HepG2 (cell line): Measurements from ENCODE around the gene SMAP2. TPM values are rescaled to one million over a fixed set of nuclear protein-coding genes. Genes with fewer than 3 reads are reported as not detected.
A peak's percentile ranks its signal among the peaks of the same experiment; 100 is the strongest.

ENCODE experiments used
- ATF7 ChIP-seq, 2 experiments: fragments of 450-650 bp in 1 of 2; sonication (generic) in 1 of 2; formaldehyde crosslinking in 1 of 2; IDR thresholded peaks; 2 replicates each; pipeline versions ENCODE4 v1.4.0 to v1.6.1; 2016 to 2020; ENCODE audit warnings: antibody characterized with exemption in 1 of 2, mild to moderate bottlenecking in 1 of 2, missing genetic modification reagents in 1 of 2
- CHD4 ChIP-seq: fragments of 200-600 bp; sonication (generic); IDR thresholded peaks from 2 replicates; pipeline ENCODE4 v1.7.0; 2017; ENCODE audit warnings: mild to moderate bottlenecking, low read length, borderline replicate concordance
- ETV5 ChIP-seq: IDR thresholded peaks from 2 replicates; pipeline ENCODE4 v1.6.1; 2018; ENCODE audit warnings: missing biosample characterization, missing genetic modification reagents, inconsistent platforms, borderline replicate concordance
- GZF1 ChIP-seq: sonication (generic); formaldehyde crosslinking; IDR thresholded peaks from 2 replicates; pipeline ENCODE4 v1.5.1; 2020; ENCODE audit warnings: mild to moderate bottlenecking, missing genetic modification reagents
- HIVEP1 ChIP-seq: sonication (generic); formaldehyde crosslinking; IDR thresholded peaks from 2 replicates; pipeline ENCODE4 v1.4.0; 2020; ENCODE audit warnings: mild to moderate bottlenecking, missing genetic modification reagents
- HNF4A ChIP-seq: sonication (generic); formaldehyde crosslinking; IDR thresholded peaks from 2 replicates; pipeline ENCODE4 v1.4.0; 2020; ENCODE audit warnings: missing genetic modification reagents
- KAT8 ChIP-seq: IDR thresholded peaks from 2 replicates; pipeline ENCODE4 v1.6.1; 2016; ENCODE audit warnings: missing genetic modification reagents, missing compliant biosample characterization
- KMT2B ChIP-seq: IDR thresholded peaks from 2 replicates; pipeline ENCODE4 v1.6.1; 2016; ENCODE audit warnings: missing genetic modification reagents, missing compliant biosample characterization
- MATR3 ChIP-seq: sonication (generic); formaldehyde crosslinking; IDR thresholded peaks from 2 replicates; pipeline ENCODE4 v1.4.0; 2020; ENCODE audit warnings: missing genetic modification reagents
- PAX8 ChIP-seq: sonication (generic); formaldehyde crosslinking; IDR thresholded peaks from 2 replicates; pipeline ENCODE4 v1.8.0; 2022; ENCODE audit warnings: mild to moderate bottlenecking, missing genetic modification reagents, borderline replicate concordance
- RAD51 ChIP-seq: fragments of 450-650 bp; IDR thresholded peaks from 2 replicates; pipeline ENCODE4 v1.6.1; 2016; ENCODE audit warnings: borderline replicate concordance
- TERF1 ChIP-seq: sonication (generic); formaldehyde crosslinking; IDR thresholded peaks from 2 replicates; pipeline ENCODE4 v1.8.0; 2022; ENCODE audit warnings: mild to moderate bottlenecking, missing genetic modification reagents, moderate library complexity
- XBP1 ChIP-seq: sonication (generic); formaldehyde crosslinking; IDR thresholded peaks from 2 replicates; pipeline ENCODE4 v1.5.0; 2020; ENCODE audit warnings: missing genetic modification reagents
- ZEB1 ChIP-seq: IDR thresholded peaks from 2 replicates; pipeline ENCODE4 v1.6.1; 2012; ENCODE audit warnings: mild to moderate bottlenecking, low read depth, inconsistent platforms; ENCODE audit not compliant: insufficient replicate concordance
- ZNF331 ChIP-seq: sonication (generic); formaldehyde crosslinking; IDR thresholded peaks from 2 replicates; pipeline ENCODE4 v1.4.0; 2020; ENCODE audit warnings: missing genetic modification reagents
- ZNF552 ChIP-seq: sonication (generic); formaldehyde crosslinking; IDR thresholded peaks from 2 replicates; pipeline ENCODE4 v1.9.0; 2022; ENCODE audit warnings: missing genetic modification reagents, mild to moderate bottlenecking, borderline replicate concordance
- ZNF749 ChIP-seq: sonication (generic); formaldehyde crosslinking; IDR thresholded peaks from 2 replicates; pipeline ENCODE4 v1.8.0; 2022; ENCODE audit warnings: mild to moderate bottlenecking, missing genetic modification reagents, moderate library complexity, borderline replicate concordance
- ZNF841 ChIP-seq: sonication (generic); formaldehyde crosslinking; IDR thresholded peaks from 2 replicates; pipeline ENCODE4 v1.8.1; 2023; ENCODE audit warnings: missing genetic modification reagents, borderline replicate concordance
- polyA plus RNA-seq, 8 experiments: library from polyadenylated mRNA; depleted of rRNA in 3 of 8; stranded (reverse) in 7 of 8; unstranded in 1 of 8; fragments of >200 nt; fragmentation: Illumina TruSeq in 4 of 8; extraction: Trizol in 4 of 8; gene quantifications; 2 replicates each; pipeline versions ENCODE4 v1.2.1 to v1.2.3, GENCODE V29; 2011 to 2016; ENCODE audit warnings: low read depth in 4 of 8, missing spikeins in 1 of 8, mixed read lengths in 1 of 8; ENCODE audit not compliant: insufficient read depth in 1 of 8
- total RNA-seq, 5 experiments: library from RNA; depleted of rRNA; stranded (reverse); fragments of >200 nt; fragmentation: Illumina TruSeq; extraction: Trizol; gene quantifications; 2 replicates each; pipeline ENCODE4 v1.2.3, GENCODE V29; 2016; ENCODE audit warnings: low read depth in 1 of 5
- TF ChIP-seq, protein P1 (sequence below): sonication (generic); formaldehyde crosslinking; IDR thresholded peaks from 2 replicates; pipeline ENCODE4 v1.8.1; 2023; ENCODE audit warnings: mild to moderate bottlenecking, moderate library complexity, missing genetic modification reagents
- TF ChIP-seq, protein P2 (sequence below): sonication (generic); formaldehyde crosslinking; IDR thresholded peaks from 2 replicates; pipeline ENCODE4 v1.9.0; 2022; ENCODE audit warnings: missing genetic modification reagents, mild to moderate bottlenecking, borderline replicate concordance
- TF ChIP-seq, protein P3 (sequence below): IDR thresholded peaks from 2 replicates; pipeline ENCODE4 v1.6.1; 2016; ENCODE audit warnings: low read depth, borderline replicate concordance
- TF ChIP-seq, protein P4 (sequence below), 2 experiments: sonication (generic) in 1 of 2; formaldehyde crosslinking in 1 of 2; IDR thresholded peaks; 2 replicates each; pipeline versions ENCODE4 v1.4.0 to v1.6.1; 2018 to 2020; ENCODE audit warnings: missing genetic modification reagents in 2 of 2, borderline replicate concordance in 1 of 2, low read depth in 1 of 2, mild to moderate bottlenecking in 1 of 2, missing biosample characterization in 1 of 2

Gene SMAP2
- total and polyA plus RNA-seq, 2 of the 13 experiments (the other 11 are each of a cell fraction or from before 2014, with no cell fraction given): 19.0 to 22.3 TPM

DNA sequence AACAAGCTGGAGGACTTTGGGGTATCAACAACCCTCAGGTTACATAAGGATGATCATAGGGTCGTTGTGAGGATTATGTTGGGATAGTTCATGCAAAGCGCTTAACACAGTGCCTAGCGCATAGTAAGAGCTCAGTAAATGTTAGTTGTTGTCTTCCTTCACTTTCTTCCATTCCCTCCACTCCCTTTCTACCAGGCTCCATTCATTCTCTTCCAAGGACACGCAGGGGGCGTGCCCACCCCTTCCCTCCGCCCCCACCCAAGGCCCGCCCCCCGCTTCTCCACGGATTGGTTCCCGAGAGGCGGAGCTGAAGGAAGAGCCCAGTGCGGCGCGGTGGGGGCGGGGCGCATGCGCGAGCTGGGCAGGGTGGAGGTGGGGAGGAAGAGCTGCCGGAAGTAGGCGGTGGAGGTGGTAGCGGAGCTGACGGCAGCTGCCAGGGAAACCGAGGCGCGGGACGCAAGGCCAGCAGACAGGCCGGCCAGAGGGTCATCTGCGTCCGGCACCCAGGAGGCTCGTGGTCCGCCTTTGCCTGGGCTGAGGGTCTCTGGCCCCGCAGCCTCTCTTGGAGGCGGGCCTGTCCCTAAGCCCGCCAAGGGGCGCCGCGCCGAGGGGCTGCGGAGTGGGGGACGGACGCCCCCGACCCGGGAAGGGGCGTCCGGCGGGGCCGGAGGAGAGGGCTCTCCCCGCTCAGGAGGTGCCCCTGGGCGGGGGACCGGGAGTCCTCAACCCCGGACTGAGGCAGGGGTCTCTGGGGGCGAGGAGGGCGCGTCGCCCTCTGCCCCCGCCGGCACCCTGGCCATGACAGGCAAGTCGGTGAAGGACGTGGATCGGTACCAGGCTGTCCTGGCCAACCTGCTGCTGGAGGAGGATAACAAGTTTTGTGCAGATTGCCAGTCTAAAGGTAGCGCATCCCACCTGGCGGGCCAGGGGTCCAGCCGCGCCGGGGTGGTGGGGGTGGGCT lies at the start of gene SMAP2 (continued):
- no peak for TF ChIP-seq MATR3
- no peak for TF ChIP-seq ATF7 (IDR thresholded peaks at IDR 0.05)
- TF ChIP-seq ATF7 (CRISPR knock-in tag; IDR thresholded peaks at IDR 0.05): no peak
- no peak for TF ChIP-seq ZEB1
- no peak for TF ChIP-seq TERF1 (CRISPR knock-in tag)
- TF ChIP-seq ZNF749: 0 out of 2 replicates have a peak, but pooled peaks have one; percentile 44
- TF ChIP-seq, protein P1, sequence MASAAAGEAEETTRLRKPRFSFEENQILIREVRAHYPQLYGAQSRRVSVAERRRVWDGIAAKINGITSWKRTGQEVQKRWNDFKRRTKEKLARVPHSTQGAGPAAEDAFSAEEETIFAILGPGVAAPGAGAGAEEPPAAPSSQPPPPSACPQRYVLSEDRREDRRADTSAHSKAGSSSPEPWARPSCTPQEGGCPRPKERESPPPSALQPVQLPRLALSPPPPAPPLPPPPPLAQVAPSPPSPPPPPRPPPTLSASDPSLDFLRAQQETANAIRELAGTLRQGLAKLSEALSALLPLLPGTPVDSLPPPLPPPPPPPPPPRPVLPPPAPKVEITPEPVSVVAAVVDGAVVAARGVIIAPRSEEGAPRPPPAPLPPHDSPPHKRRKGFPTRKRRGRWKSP (CRISPR knock-in tag): no peak
- TF ChIP-seq, protein P2, sequence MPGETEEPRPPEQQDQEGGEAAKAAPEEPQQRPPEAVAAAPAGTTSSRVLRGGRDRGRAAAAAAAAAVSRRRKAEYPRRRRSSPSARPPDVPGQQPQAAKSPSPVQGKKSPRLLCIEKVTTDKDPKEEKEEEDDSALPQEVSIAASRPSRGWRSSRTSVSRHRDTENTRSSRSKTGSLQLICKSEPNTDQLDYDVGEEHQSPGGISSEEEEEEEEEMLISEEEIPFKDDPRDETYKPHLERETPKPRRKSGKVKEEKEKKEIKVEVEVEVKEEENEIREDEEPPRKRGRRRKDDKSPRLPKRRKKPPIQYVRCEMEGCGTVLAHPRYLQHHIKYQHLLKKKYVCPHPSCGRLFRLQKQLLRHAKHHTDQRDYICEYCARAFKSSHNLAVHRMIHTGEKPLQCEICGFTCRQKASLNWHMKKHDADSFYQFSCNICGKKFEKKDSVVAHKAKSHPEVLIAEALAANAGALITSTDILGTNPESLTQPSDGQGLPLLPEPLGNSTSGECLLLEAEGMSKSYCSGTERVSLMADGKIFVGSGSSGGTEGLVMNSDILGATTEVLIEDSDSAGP (CRISPR knock-in tag): peak; percentile 39; the same call in 1 of the 2 replicates
- TF ChIP-seq KMT2B (CRISPR knock-in tag): peak; percentile 72
- TF ChIP-seq HNF4A (CRISPR knock-in tag): no peak
- no peak for TF ChIP-seq GZF1 (CRISPR knock-in tag)
- TF ChIP-seq, protein P3, sequence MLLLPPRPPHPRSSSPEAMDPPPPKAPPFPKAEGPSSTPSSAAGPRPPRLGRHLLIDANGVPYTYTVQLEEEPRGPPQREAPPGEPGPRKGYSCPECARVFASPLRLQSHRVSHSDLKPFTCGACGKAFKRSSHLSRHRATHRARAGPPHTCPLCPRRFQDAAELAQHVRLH (CRISPR knock-in tag): peak; percentile 34; the same call in 1 of the 2 replicates
- TF ChIP-seq PAX8 (CRISPR knock-in tag): no peak
- TF ChIP-seq ZNF331 (CRISPR knock-in tag): 0 out of 2 replicates have a peak, but pooled peaks have one; percentile 14
- TF ChIP-seq CHD4: no peak
- no peak for TF ChIP-seq XBP1 (CRISPR knock-in tag)
- no peak for TF ChIP-seq ZNF841 (CRISPR knock-in tag)
- TF ChIP-seq HIVEP1: no peak
- TF ChIP-seq ETV5 (CRISPR knock-in tag): peak; percentile 79
- no peak for TF ChIP-seq ZNF552 (CRISPR knock-in tag)
- no peak for TF ChIP-seq RAD51
- TF ChIP-seq, protein P4, sequence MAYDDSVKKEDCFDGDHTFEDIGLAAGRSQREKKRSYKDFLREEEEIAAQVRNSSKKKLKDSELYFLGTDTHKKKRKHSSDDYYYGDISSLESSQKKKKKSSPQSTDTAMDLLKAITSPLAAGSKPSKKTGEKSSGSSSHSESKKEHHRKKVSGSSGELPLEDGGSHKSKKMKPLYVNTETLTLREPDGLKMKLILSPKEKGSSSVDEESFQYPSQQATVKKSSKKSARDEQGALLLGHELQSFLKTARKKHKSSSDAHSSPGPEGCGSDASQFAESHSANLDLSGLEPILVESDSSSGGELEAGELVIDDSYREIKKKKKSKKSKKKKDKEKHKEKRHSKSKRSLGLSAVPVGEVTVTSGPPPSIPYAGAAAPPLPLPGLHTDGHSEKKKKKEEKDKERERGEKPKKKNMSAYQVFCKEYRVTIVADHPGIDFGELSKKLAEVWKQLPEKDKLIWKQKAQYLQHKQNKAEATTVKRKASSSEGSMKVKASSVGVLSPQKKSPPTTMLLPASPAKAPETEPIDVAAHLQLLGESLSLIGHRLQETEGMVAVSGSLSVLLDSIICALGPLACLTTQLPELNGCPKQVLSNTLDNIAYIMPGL (CRISPR knock-in tag; IDR thresholded peaks at IDR 0.05; ENCODE audit: borderline replicate concordance in 1 of 2, low read depth in 1 of 2): peak in 1 of 2 experiments; percentile 76; a peak in 2 of 4 replicates
- 0 out of 2 replicates have a peak, but pooled peaks have one; percentile 10 for TF ChIP-seq KAT8 (CRISPR knock-in tag)
